A549 (cell line): ENCODE results near the gene PTGER3. TPM values are rescaled to one million over a fixed set of nuclear protein-coding genes. Genes with fewer than 3 reads are reported as not detected.

Source experiments
- ATAC-seq, 2 experiments: fragments of 200-7000 bp in 1 of 2; fragments of >200 bp in 1 of 2; cut with Nextera tagmentation in 1 of 2; cut with Tn5 transposase in 1 of 2; 3 replicates each; pipeline versions ENCODE4 v1.8.0 to v1.9.1; 2018 to 2020; ENCODE audit warnings: mild to moderate bottlenecking in 1 of 2, moderate library complexity in 1 of 2
- CTCF ChIA-PET: fragments of 300-600 bp; sonication (Branson Sonifier 250); formaldehyde crosslinking; extraction: SDS; loops from one replicate; lab custom pipeline; 2021; ENCODE audit warnings: antibody characterized with exemption, inconsistent platforms; lab: Yijun Ruan, JAX
- POLR2A ChIA-PET: fragments of 350-600 bp; formaldehyde crosslinking; extraction: SDS; loops from one replicate; lab custom pipeline; 2021; ENCODE audit warnings: antibody characterized with exemption, inconsistent platforms; lab: Yijun Ruan, JAX
- DNase-seq, 2 experiments: peaks; one replicate each; pipeline versions ENCODE4 v3.0.0 to v3.0.0-alpha.2; 2011 to 2016; ENCODE audit warnings: low read depth in 1 of 2, low spot score in 1 of 2
- FAIRE-seq: peaks from 2 replicates; lab custom pipeline; 2011; peaks lifted over from hg19 to GRCh38; lab: Jason Lieb, UNC
- H3K27ac ChIP-seq, 2 experiments: fragments of >200 bp; sonication (Bioruptor Twin); formaldehyde crosslinking; 3 replicates each; pipeline ENCODE4 v1.5.1; 2016 to 2017
- H3K4me1 ChIP-seq: fragments of >200 bp; sonication (Bioruptor Twin); formaldehyde crosslinking; 3 replicates; pipeline ENCODE4 v1.6.1; 2016
- H3K4me2 ChIP-seq: fragments of >200 bp; sonication (Bioruptor Twin); formaldehyde crosslinking; 3 replicates; pipeline ENCODE4 v1.6.1; 2016
- H3K4me3 ChIP-seq: fragments of >200 bp; sonication (Bioruptor Twin); formaldehyde crosslinking; 3 replicates; pipeline ENCODE4 v1.5.1; 2016
- H3K9me3 ChIP-seq: fragments of >200 bp; sonication (Bioruptor Twin); formaldehyde crosslinking; 3 replicates; pipeline ENCODE4 v1.6.1; 2016
- CBX8 ChIP-seq: fragments of 200-600 bp; sonication (generic); IDR thresholded peaks from 2 replicates; pipeline ENCODE4 v1.6.1; 2016
- CHD2 ChIP-seq: fragments of 150-350 bp; IDR thresholded peaks from 2 replicates; pipeline ENCODE4 v1.6.1; 2014; ENCODE audit warnings: low read length; ENCODE audit not compliant: partially characterized antibody
- E2F6 ChIP-seq: IDR thresholded peaks from 2 replicates; pipeline ENCODE4 v1.6.1; 2012; ENCODE audit warnings: low read depth, borderline replicate concordance
- FOXS1 ChIP-seq: fragments of 250-450 bp; sonication (Bioruptor Pico); IDR thresholded peaks from 2 replicates; pipeline ENCODE4 v1.5.0; 2020; ENCODE audit warnings: mild to moderate bottlenecking, moderate library complexity
- HEYL ChIP-seq: fragments of 250-450 bp; sonication (Bioruptor Pico); IDR thresholded peaks from 2 replicates; pipeline ENCODE4 v1.8.0; 2021; ENCODE audit warnings: mild to moderate bottlenecking, moderate library complexity
- HOXB5 ChIP-seq: fragments of 250-450 bp; sonication (Bioruptor Pico); IDR thresholded peaks from 2 replicates; pipeline ENCODE4 v1.5.0; 2020; ENCODE audit warnings: mild to moderate bottlenecking, moderate library complexity
- KDM1A ChIP-seq: fragments of 200-600 bp; sonication (generic); IDR thresholded peaks from 2 replicates; pipeline ENCODE4 v1.6.1; 2016; ENCODE audit warnings: low read depth, mild to moderate bottlenecking
- NPAS2 ChIP-seq: fragments of 250-450 bp; sonication (Bioruptor Pico); IDR thresholded peaks from 2 replicates; pipeline ENCODE4 v1.8.0; 2022; ENCODE audit warnings: mild to moderate bottlenecking, moderate library complexity, borderline replicate concordance
- NR3C1 ChIP-seq: fragments of >200 bp; sonication (Bioruptor Twin); formaldehyde crosslinking; IDR thresholded peaks from 3 replicates; pipeline ENCODE4 v1.6.1; 2017
- PHF8 ChIP-seq: fragments of 200-600 bp; sonication (generic); IDR thresholded peaks from 2 replicates; pipeline ENCODE4 v1.6.1; 2016; ENCODE audit warnings: low read depth, mild to moderate bottlenecking, antibody characterized with exemption, moderate library complexity, borderline replicate concordance
- RAD21 ChIP-seq, 2 experiments: fragments of >200 bp in 1 of 2; sonication (Bioruptor Twin) in 1 of 2; formaldehyde crosslinking in 1 of 2; IDR thresholded peaks in 1 of 2; conservative IDR thresholded peaks in 1 of 2; 2 replicates in 1 of 2; 3 replicates in 1 of 2; pipeline ENCODE4 v1.6.1; 2012 to 2018; ENCODE audit warnings: inconsistent platforms in 1 of 2
- RCOR1 ChIP-seq: fragments of 150-350 bp; IDR thresholded peaks from 2 replicates; pipeline ENCODE4 v1.6.1; 2014; ENCODE audit warnings: antibody characterized with exemption, low read length, low read depth
- SMC3 ChIP-seq: fragments of >200 bp; sonication (Bioruptor Twin); formaldehyde crosslinking; IDR thresholded peaks from 3 replicates; pipeline ENCODE4 v1.6.1; 2018; ENCODE audit warnings: inconsistent platforms
- WGBS: methylation state at CpG from one replicate; pipeline ENCODE4 v1.1.6; 2017; ENCODE audit errors: missing lambda C conversion rate; 5-methylcytosine and 5-hydroxymethylcytosine counted together
- polyA plus RNA-seq, 4 experiments: library from polyadenylated mRNA; depleted of rRNA in 3 of 4; stranded (reverse); fragments of >200 nt; fragmentation: RNase III in 1 of 4; extraction: RNeasy Plus Mini Kit Qiagen cat#74134 plus additional on column Dnase treatment in 1 of 4; gene quantifications; 2 replicates in 3 of 4; 3 replicates in 1 of 4; pipeline ENCODE4 v1.2.3, GENCODE V29; 2011 to 2017
- TF ChIP-seq, protein P1 (sequence below): fragments of >200 bp; sonication (Bioruptor Twin); formaldehyde crosslinking; IDR thresholded peaks from 3 replicates; pipeline ENCODE4 v1.5.1; 2016
- TF ChIP-seq, protein P2 (sequence below): IDR thresholded peaks from 2 replicates; pipeline ENCODE4 v1.6.1; 2012
- TF ChIP-seq, protein P3 (sequence below): fragments of >200 bp; sonication (Bioruptor Twin); formaldehyde crosslinking; IDR thresholded peaks from 3 replicates; pipeline ENCODE4 v1.6.1; 2016
- TF ChIP-seq, protein P4 (sequence below): fragments of 450-650 bp; IDR thresholded peaks from 2 replicates; pipeline ENCODE4 v1.6.1; 2014; ENCODE audit warnings: antibody characterized with exemption
- TF ChIP-seq, protein P5 (sequence below): fragments of 150-350 bp; IDR thresholded peaks from 2 replicates; pipeline ENCODE4 v1.6.1; 2014; ENCODE audit warnings: low read depth, mild to moderate bottlenecking, low read length

The PTGER3 gene
- polyA plus RNA-seq, 2 of the 4 experiments (the other 2 are of a cell fraction), result not detected

DNA sequence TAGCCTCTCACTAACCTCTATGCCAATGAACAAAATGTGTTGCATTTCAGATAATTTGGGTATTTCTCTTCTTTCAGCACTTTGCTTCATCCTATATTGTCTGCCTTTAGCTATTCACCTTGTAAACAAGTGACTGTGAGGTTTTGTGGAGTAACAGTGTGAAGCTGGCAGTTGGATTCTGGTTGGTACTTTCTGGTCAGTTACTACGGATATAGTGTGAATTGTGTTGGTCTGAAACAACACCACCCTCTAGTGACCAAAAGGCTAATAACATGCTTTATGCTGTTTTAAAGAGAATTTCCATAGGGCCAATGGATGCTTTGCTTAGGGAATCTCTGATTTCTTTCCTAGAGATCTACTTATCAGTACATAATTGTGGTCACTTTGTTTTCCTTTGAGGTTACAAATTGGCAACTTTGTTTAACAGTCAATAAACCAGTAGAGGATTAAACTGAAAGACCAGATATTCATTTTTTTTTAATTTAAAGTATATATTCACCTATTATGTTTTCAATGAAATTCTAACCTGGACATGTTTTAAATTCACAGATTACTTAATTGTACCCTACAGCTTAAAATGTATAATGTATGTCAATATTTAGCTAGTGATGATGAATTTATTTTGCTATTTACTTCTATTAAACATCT lies 2.5 kb upstream of the PTGER3 start:
- no peak overlapping the region for H3K4me3 ChIP-seq
- POLR2A ChIA-PET, result no interaction called here
- H3K4me1 ChIP-seq, result no peaks in the 10 kb centered on the region; the same call in 2 of the 3 replicates
- no peak overlapping the region for H3K27ac ChIP-seq
- no peak overlapping the region for H3K4me2 ChIP-seq
- CTCF ChIA-PET, result interaction anchor here (1.0 to 1.9 kb wide), 8 partner anchors 9 to 526 kb away, joined by 3 to 13 read pairs (median 4); no protein-coding TSS in a partner anchor
- TF ChIP-seq, protein P1, sequence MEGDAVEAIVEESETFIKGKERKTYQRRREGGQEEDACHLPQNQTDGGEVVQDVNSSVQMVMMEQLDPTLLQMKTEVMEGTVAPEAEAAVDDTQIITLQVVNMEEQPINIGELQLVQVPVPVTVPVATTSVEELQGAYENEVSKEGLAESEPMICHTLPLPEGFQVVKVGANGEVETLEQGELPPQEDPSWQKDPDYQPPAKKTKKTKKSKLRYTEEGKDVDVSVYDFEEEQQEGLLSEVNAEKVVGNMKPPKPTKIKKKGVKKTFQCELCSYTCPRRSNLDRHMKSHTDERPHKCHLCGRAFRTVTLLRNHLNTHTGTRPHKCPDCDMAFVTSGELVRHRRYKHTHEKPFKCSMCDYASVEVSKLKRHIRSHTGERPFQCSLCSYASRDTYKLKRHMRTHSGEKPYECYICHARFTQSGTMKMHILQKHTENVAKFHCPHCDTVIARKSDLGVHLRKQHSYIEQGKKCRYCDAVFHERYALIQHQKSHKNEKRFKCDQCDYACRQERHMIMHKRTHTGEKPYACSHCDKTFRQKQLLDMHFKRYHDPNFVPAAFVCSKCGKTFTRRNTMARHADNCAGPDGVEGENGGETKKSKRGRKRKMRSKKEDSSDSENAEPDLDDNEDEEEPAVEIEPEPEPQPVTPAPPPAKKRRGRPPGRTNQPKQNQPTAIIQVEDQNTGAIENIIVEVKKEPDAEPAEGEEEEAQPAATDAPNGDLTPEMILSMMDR, result peak; percentile 71
- no peak for TF ChIP-seq CHD2
- TF ChIP-seq SMC3, result peak; percentile 40; the same call in 1 of the 3 replicates
- no peak for TF ChIP-seq NR3C1
- TF ChIP-seq RAD21 (conservative IDR thresholded peaks at IDR 0.05 in 1 of 2, IDR thresholded peaks at IDR 0.05 in 1 of 2), result peak; percentile 72 to 80
- TF ChIP-seq, all 56 proteins: peak for 3
- peak; percentile 49 to 70 for ATAC-seq
- no peak for FAIRE-seq
- WGBS, result 0% methylated on average over 1 of the region's 1 CpG
- peak; percentile 30 to 63 for DNase-seq
- no peaks in the 10 kb centered on the region for H3K9me3 ChIP-seq

GRCh38 chr1:71046891-71047634 lies 553 bp downstream of the PTGER3 start:
- DNase-seq, result no peak
- Histone ChIP-seq H3K4me2 (peak overlapping the region; percentile 83), H3K9me3 (no peaks in the 10 kb centered on the region), H3K4me3 (peak overlapping the region; percentile 38), H3K4me1 (no peaks in the 10 kb centered on the region; the same call in 2 of the 3 replicates), H3K27ac (no peak overlapping the region)
- ChIA-PET POLR2A (no interaction called here), CTCF (interaction anchor here (2.0 kb wide), 1 partner anchor 361 kb away, joined by 4 read pairs; no protein-coding TSS in a partner anchor)
- TF ChIP-seq HOXB5 (CRISPR knock-in tag) (no peak), E2F6 (peak; percentile 27; the same call in 1 of the 2 replicates)
- WGBS, result 15% methylated on average over 13 of the region's 73 CpGs
- FAIRE-seq, result no peak
- peak; percentile 3 to 44; a peak in 3 of 6 replicates for ATAC-seq

DNA sequence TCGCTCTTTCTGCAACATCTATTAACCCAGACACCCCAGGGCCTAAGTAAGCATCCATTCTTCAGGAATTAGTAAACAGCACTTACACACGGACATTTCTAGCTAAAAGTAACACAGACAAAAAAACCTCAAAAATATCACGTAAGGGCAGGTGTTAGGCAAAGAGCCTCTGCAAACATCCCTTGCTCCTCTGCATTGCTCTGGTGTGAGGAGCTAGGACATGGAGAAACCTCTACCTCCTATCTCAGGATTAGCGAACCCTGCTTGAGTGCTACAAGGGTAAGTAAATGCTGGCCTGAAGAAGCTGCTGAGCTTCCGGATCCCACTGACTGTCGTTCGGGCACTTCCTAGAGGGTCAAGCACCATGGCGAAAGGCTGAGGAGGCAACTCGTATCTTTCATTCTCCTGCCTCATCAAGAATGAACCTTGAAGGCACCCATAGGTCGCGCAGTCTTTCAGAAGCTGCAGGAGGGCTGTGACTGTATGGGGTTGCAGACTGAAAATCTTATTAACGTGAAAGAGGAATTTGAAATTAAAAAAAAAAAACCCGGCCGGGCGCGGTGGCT lies 2.1 kb downstream of the PTGER3 start:
- POLR2A ChIA-PET, result no interaction called here
- H3K4me2 ChIP-seq, result no peak overlapping the region
- no peak for ATAC-seq
- 62% methylated on average over 16 of the region's 16 CpGs for WGBS
- CTCF ChIA-PET, result interaction anchor here (2.0 kb wide), 1 partner anchor 360 kb away, joined by 4 read pairs; no protein-coding TSS in a partner anchor
- H3K4me1 ChIP-seq, result no peaks in the 10 kb centered on the region; the same call in 2 of the 3 replicates
- DNase-seq, result no peak
- H3K4me3 ChIP-seq, result no peak overlapping the region
- H3K9me3 ChIP-seq, result no peaks in the 10 kb centered on the region
- FAIRE-seq, result no peak
- no peak overlapping the region for H3K27ac ChIP-seq
- TF ChIP-seq, protein P2, sequence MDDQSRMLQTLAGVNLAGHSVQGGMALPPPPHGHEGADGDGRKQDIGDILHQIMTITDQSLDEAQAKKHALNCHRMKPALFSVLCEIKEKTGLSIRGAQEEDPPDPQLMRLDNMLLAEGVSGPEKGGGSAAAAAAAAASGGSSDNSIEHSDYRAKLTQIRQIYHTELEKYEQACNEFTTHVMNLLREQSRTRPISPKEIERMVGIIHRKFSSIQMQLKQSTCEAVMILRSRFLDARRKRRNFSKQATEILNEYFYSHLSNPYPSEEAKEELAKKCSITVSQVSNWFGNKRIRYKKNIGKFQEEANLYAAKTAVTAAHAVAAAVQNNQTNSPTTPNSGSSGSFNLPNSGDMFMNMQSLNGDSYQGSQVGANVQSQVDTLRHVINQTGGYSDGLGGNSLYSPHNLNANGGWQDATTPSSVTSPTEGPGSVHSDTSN, result no peak
- TF ChIP-seq RCOR1, result no peak
- no peak for TF ChIP-seq NR3C1
- no peak for TF ChIP-seq PHF8
- TF ChIP-seq E2F6, result no peak
- TF ChIP-seq, protein P3, sequence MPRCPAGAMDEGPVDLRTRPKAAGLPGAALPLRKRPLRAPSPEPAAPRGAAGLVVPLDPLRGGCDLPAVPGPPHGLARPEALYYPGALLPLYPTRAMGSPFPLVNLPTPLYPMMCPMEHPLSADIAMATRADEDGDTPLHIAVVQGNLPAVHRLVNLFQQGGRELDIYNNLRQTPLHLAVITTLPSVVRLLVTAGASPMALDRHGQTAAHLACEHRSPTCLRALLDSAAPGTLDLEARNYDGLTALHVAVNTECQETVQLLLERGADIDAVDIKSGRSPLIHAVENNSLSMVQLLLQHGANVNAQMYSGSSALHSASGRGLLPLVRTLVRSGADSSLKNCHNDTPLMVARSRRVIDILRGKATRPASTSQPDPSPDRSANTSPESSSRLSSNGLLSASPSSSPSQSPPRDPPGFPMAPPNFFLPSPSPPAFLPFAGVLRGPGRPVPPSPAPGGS, result no peak
- TF ChIP-seq, protein P1, result no peak
- no peak for TF ChIP-seq NPAS2 (CRISPR knock-in tag)
- no peak for TF ChIP-seq HEYL (CRISPR knock-in tag)
- TF ChIP-seq, protein P4, sequence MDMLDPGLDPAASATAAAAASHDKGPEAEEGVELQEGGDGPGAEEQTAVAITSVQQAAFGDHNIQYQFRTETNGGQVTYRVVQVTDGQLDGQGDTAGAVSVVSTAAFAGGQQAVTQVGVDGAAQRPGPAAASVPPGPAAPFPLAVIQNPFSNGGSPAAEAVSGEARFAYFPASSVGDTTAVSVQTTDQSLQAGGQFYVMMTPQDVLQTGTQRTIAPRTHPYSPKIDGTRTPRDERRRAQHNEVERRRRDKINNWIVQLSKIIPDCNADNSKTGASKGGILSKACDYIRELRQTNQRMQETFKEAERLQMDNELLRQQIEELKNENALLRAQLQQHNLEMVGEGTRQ, result no peak
- no peak for TF ChIP-seq KDM1A
- TF ChIP-seq CBX8, result no peak
- TF ChIP-seq, protein P5, sequence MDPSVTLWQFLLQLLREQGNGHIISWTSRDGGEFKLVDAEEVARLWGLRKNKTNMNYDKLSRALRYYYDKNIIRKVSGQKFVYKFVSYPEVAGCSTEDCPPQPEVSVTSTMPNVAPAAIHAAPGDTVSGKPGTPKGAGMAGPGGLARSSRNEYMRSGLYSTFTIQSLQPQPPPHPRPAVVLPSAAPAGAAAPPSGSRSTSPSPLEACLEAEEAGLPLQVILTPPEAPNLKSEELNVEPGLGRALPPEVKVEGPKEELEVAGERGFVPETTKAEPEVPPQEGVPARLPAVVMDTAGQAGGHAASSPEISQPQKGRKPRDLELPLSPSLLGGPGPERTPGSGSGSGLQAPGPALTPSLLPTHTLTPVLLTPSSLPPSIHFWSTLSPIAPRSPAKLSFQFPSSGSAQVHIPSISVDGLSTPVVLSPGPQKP, result no peak
- no peak for TF ChIP-seq FOXS1
